ENCODE data around the gene ACTRT2.

Gene ACTRT2

DNA sequence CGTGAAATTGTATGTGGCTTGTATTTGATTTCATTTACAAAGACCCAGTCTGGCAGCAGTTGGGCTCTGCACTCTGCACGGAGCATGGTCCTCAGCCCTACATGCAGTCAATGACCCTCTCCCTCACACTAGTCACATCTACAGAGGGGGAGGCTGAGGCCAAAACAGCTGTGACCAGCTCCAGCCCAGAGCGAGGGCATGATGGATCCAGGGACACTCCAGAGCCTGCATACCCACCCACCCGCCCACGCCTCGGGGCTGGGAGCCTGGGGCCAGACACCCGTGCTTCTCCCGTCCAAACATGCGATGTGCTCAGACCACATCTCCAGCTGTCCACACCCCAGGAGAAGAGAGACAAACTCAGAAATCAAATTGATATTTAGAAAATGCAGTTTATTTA is 33.8 kb downstream of the ACTRT2 start:
- DNase-seq (ENCODE audit: low spot score), result no peak

DNA sequence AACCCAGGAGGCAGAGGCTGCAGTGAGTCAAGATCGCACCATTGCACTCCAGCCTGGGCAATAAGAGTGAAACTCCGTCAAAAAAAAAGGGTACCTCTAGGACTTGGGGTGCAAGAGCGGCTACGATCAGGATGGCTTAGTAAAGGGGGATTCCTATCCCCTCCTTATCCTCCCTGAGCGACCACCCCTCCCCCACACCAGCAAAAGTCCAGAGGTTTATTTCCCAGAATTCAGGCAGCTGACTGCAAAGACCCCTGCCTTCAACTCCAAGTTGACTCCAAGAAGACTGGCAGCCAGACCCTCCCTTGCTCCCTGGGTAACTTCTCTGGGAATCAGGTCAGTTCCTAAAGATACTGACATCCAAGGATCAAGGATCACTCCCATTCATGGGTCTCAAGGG is 35.4 kb downstream of the ACTRT2 start:
- no peak for DNase-seq (ENCODE audit: low spot score)

GRCh38 chr1:3058263-3059030 is 37.2 kb downstream of the ACTRT2 start:
- DNase-seq (ENCODE audit: low spot score), result no peak

DNA sequence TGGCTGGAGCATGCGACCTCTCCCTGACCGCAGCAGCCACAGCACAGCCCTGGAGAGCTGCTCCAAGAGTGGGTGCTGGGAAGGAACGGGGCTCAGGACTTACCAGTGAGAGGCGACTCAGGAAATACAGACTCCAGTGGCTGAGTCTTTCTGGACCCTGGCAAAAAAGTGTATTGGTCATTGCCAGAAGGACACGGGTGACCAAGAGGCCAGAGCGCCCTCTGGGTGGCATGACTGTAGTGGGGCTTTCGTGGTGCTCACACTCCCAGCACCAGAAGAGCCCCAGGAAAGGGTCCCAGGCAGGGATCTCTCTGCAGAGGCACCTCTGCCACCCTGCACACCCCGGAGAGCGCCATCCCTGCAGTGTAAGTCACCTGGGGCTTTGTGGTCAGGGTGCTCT is 38.9 kb downstream of the ACTRT2 start:
- no peak for DNase-seq (ENCODE audit: low spot score)

DNA sequence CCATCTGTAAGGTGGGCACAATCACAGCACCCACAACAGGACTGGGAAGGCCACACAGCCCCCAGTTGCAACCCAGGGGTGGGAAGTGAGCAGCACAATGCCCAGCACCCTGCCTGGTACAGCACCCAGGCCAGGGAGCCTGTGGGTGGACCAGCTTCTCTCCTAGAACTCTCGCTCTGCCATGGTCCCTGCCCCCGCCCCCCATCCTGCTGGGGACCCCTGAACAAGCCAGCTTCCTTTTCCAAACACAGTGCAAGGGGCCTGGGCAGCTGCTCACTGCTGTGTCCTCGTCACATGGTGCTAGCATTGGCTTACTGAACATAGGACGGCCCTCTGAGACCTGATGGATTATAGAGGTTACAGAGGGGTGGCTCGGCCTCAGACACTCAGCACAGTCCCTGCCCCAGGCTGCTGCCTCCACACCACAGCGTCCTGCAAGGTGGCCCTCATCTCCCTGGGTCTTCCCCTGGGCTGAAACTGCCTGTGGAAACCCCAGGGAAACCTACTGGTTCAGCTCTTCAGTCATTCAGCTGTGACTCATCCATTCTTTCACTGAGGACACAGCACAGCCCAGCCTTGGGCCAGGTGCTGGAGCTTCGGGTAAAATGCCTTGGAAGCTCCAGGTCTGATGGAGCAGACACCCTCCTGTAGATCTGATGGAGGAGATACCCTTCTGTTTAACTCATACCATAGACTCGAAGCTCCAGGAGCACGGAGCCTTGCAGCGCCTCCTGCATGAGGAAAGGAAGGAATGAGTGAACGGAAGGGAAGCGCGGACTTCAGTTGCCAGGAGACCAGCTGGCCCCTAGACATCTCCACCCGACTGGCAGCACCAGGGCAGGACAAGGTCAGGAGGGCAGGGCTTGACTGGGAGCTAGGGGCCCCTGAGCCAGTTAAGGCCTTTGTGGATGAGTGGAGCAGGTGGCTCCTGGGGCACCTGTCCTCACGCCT is 39.6 kb downstream of the ACTRT2 start:
- DNase-seq (ENCODE audit: low spot score), result no peak

- DNase-seq (ENCODE audit: low spot score), result no peak
These were observed 40.3 kb downstream of the ACTRT2 start for GRCh38 chr1:3061566-3061965.

- DNase-seq (ENCODE audit: low spot score), result no peak
These were observed 40.8 kb downstream of the ACTRT2 start for GRCh38 chr1:3061981-3062615.

- DNase-seq (ENCODE audit: low spot score), result no peak
These were observed 41.5 kb downstream of the ACTRT2 start for GRCh38 chr1:3062616-3063378.

GRCh38 chr1:3063379-3064295 is 42.4 kb downstream of the ACTRT2 start:
- no peak for DNase-seq (ENCODE audit: low spot score)

DNA sequence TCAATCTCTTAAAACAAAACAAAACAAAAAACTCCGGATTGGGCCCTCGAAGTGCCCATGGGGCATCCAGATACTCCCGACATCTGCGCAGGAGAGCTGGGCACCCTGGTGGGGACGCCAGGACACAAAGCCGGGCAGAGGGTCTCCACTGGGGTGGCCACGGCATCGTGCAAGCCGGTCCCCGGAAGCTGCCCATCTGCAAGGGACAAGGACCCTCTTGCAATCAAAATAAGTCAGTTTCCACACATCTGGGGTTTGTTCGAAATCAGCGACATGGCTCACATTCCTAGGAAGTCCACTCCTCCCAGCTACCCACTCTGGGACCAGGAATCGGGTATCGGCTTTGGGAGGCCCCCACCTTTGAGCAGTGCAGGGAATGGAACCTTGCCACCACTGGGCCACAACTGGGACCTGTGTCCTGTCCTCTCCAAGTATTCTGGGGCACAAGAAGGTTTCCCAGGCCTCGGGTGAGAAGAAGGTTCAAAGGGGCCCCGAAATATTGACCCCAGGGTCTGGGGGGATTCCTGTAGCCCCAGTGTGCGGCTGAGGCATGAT is 43.1 kb downstream of the ACTRT2 start:
- no peak for DNase-seq (ENCODE audit: low spot score)

GRCh38 chr1:3064901-3065300 is 43.6 kb downstream of the ACTRT2 start:
- no peak for DNase-seq (ENCODE audit: low spot score)

GRCh38 chr1:3065396-3065795 is 44.1 kb downstream of the ACTRT2 start:
- DNase-seq (ENCODE audit: low spot score), result no peak

GRCh38 chr1:3065797-3066196 is 44.5 kb downstream of the ACTRT2 start:
- DNase-seq (ENCODE audit: low spot score), result no peak

GRCh38 chr1:3066250-3066711 is 45.0 kb downstream of the ACTRT2 start:
- DNase-seq (ENCODE audit: low spot score), result no peak

DNA sequence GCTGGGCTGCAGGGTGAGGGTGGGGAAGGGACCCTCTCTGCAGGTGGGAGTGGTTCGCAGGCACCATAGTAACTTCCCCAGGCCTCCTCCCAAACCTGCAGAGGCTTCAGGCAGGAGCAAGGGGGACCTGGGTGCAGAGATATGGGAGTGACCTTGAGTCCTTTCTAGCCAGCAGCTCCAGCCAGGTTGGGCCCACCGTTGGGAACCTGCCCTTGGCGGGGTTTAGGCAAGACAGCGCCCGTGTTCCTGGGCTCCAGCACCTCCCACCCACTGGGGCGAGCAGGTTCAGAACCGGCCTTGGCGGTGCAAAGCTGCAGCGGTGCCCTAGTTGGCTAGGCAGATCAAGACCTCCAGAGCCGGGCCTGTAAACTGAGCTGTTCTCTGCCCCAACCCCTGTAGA is 45.6 kb downstream of the ACTRT2 start:
- no peak for DNase-seq (ENCODE audit: low spot score)

DNA sequence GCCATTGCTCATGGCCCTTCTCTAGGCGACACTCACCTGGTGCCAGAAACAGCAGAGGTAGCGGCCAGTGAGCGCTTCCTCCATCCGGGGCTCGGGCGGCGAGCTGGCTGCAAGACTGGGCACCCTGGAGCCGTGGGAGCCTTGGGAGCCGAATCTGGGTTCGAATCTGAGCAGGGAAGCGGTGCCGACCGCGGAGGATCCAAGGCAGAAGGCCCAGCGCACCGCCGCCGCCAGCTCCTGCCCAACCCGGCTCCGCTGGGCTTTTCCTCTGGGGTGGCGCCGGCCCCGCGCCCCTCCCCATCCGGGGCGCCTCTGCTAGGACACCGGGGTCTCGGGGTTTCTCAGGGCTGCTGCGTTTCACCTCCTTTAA is 46.0 kb downstream of the ACTRT2 start:
- DNase-seq (ENCODE audit: low spot score), result no peak

- DNase-seq (ENCODE audit: low spot score), result no peak
These were observed 46.6 kb downstream of the ACTRT2 start for GRCh38 chr1:3067671-3068563.

- no peak for DNase-seq (ENCODE audit: low spot score)
These were observed 47.5 kb downstream of the ACTRT2 start, which contains the start of gene PRDM16 for GRCh38 chr1:3068564-3069431. PRDM16 (plus strand) TSS chr1:3069203; CDS start chr1:3069260, 57 bp downstream.
